ENCODE data around the gene KIAA0930. TPM values are rescaled to one million over a fixed set of nuclear protein-coding genes. Genes with fewer than 3 reads are reported as not detected.

Gene KIAA0930
- total RNA-seq, 1 experiment from 2014 or later: 85.1 TPM

GRCh38 chr22:45212306-45212709 lies 28.4 kb downstream of the KIAA0930 start:
- peaks cover 19% of the 10 kb centered on the region for H3K36me3 ChIP-seq
- H3K27me3 ChIP-seq: no peaks in the 10 kb centered on the region
- H3K9me3 ChIP-seq: no peaks in the 10 kb centered on the region
- DNase-seq: peak; percentile 98
- peak overlapping the region; percentile 49 for H3K4me3 ChIP-seq

DNA sequence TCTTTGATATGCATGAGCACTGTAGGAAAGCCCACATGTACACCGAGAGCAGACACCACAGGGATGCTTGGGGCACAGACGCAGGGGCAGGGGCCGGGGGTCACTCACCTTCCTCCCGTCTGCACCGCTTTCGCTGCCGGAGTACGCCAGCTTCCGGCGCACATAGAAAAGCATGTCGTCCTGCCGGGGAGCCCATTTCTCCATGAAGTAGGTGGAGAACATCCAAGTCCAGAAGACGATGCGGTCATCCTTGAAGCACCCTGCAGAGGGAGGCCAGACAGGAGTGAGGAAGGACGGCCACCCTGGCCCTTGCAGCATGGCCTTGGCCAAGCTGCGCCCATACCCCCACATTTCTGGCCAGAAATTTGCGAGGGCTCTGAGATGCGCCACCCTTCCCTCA lies 28.8 kb downstream of the KIAA0930 start:
- Histone ChIP-seq H3K9me3 (no peaks in the 10 kb centered on the region), H3K36me3 (peaks cover 19% of the 10 kb centered on the region), H3K4me3 (peak overlapping the region; percentile 49), H3K27me3 (no peaks in the 10 kb centered on the region)
- no peak for DNase-seq

DNA sequence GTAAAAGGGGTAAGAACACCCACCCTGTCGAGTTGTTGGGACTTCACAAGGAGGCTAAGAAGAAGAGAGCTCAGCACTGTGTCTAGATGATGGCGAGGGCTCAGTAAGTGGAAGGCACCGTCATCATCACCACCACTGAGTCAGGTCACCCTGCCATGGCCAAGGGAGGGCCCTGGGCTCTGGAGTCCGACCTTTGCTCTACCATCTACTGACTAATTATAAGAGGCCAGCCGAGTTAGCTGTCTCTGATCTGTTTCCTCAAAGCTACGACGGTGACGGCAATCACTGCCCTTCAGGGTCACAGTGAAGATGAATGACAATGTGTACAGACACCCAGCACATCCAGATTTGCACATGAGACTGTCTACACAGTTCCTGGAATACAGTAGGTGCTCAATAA lies 29.3 kb downstream of the KIAA0930 start:
- Histone ChIP-seq H3K27me3 (no peaks in the 10 kb centered on the region), H3K9me3 (no peaks in the 10 kb centered on the region), H3K4me3 (peak overlapping the region; percentile 49), H3K36me3 (peaks cover 19% of the 10 kb centered on the region)
- DNase-seq: no peak

DNA sequence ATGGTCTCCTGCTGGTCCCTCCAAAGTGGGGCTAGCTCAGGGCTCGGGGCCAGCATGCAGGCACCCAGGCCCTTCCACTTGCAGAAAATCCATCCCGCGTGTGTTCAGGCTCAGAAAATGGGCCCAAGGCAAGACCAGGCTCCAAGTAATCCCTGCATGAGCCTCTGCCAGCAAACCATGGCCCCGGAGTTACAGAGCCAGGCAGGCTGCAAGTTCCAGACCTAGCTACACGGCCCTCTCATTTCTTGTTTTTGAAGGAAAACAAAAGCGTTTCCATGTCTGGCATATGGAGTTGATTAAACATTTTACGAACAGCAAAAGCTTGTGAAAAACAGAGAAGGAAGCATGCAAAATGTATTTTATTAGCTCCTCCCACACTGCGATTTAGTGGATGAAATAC lies 29.7 kb downstream of the KIAA0930 start:
- H3K4me3 ChIP-seq: peak overlapping the region; percentile 49
- H3K36me3 ChIP-seq: peaks cover 19% of the 10 kb centered on the region
- no peaks in the 10 kb centered on the region for H3K27me3 ChIP-seq
- no peaks in the 10 kb centered on the region for H3K9me3 ChIP-seq
- DNase-seq: no peak

- Histone ChIP-seq H3K36me3 (peaks cover 19% of the 10 kb centered on the region), H3K27me3 (no peaks in the 10 kb centered on the region), H3K4me3 (no peak overlapping the region), H3K9me3 (no peaks in the 10 kb centered on the region)
- no peak for DNase-seq
These were observed 30.1 kb downstream of the KIAA0930 start for GRCh38 chr22:45210577-45210976.

DNA sequence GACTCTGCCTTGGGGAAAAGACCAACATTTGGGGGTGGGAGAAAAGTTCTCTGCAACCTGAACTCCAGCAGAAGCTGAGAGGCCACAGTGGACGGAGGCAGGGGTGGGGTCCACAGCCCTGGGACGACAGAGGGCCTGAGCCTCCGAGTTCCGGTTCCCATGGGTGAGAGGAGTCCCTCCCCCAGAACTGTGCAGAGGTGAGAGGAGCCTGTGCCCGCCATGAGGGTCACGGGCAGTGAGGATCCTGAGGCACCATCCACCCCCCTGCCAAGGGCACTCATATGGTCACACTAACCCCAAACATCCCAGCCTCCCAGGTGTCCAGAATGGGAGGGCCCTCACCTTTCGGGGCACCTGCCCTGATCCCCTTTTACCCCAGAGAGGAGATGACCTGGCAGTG lies 30.5 kb downstream of the KIAA0930 start:
- H3K27me3 ChIP-seq: no peaks in the 10 kb centered on the region
- no peak for DNase-seq
- peaks cover 19% of the 10 kb centered on the region for H3K36me3 ChIP-seq
- no peak overlapping the region for H3K4me3 ChIP-seq
- no peaks in the 10 kb centered on the region for H3K9me3 ChIP-seq

DNA sequence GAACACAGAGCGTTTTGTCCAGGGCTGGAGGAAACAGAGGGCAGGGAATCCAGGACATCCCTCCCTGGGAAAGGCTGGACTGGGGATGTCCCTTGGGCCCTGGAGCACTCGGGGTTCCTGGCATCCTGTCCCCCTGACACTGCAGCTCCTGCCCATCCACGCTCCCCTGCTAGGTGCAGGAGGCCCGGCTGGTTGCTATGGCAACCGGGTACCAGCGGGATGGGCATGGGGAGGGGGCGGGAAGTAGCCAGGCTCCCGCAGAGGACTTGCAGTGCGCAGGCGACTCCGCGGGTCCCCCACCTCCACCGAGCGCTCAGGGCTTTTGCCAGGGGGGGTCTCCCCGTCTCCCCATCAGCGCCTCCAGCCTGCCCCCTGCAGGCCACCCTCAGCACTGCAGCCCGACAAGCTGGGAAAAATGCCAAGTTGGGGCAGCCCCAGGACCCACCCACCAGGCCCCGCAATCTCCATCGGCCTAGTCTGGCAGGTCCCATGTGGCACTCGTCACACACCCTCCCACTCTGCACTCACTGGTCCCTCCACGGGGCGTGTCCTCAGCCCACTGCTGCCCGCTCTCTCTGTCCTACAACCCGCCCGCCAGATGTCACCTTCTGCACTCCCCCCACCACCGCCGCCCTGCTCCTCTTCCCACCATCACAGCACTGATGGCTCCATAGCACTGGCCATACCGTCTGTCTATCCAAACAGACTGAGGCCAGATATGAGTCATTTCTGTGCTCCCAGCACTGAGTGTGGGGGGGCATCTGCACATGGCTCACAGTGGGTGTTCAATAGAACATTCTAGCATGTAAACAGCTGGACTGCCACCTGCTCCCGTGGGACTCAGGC lies 31.5 kb downstream of the KIAA0930 start:
- no peaks in the 10 kb centered on the region for H3K27me3 ChIP-seq
- DNase-seq: peak; percentile 63
- H3K4me3 ChIP-seq: no peak overlapping the region
- H3K9me3 ChIP-seq: no peaks in the 10 kb centered on the region
- peaks cover 19% of the 10 kb centered on the region for H3K36me3 ChIP-seq

GRCh38 chr22:45208696-45208992 lies 32.0 kb downstream of the KIAA0930 start:
- peaks cover 19% of the 10 kb centered on the region for H3K36me3 ChIP-seq
- no peak for DNase-seq
- H3K27me3 ChIP-seq: no peaks in the 10 kb centered on the region

GRCh38 chr22:45207981-45208664 lies 32.6 kb downstream of the KIAA0930 start:
- no peak overlapping the region for H3K4me3 ChIP-seq
- no peaks in the 10 kb centered on the region for H3K9me3 ChIP-seq
- H3K27me3 ChIP-seq: no peaks in the 10 kb centered on the region
- peaks cover 20% of the 10 kb centered on the region for H3K36me3 ChIP-seq
- DNase-seq: no peak

More at GRCh38 chr22:45208696-45208992, 32.0 kb downstream of the KIAA0930 start:
- Histone ChIP-seq H3K9me3 (no peaks in the 10 kb centered on the region), H3K4me3 (no peak overlapping the region)

GRCh38 chr22:45207533-45207932 lies 33.2 kb downstream of the KIAA0930 start:
- no peak for DNase-seq
- Histone ChIP-seq H3K27me3 (no peaks in the 10 kb centered on the region), H3K4me3 (no peak overlapping the region), H3K9me3 (no peaks in the 10 kb centered on the region), H3K36me3 (peaks cover 26% of the 10 kb centered on the region)

DNA sequence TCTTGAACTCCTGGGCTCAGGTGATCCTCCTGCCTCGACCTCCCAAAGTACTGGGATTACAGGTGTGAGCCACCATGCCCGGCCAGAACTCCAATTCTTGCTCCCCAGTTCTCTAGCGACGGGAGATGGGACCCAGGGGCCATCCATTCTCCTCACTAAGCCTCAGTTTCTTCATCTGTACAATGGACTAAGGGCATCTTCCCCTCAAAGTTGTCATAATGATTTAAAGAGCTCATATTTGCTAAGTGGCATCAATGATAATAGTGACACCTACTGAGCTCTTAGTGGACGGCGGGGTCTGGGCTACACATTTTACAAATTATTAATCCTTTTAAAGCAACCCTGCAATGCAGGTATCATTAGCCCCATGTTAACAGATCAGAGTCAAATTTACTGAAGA lies 34.5 kb downstream of the KIAA0930 start:
- no peaks in the 10 kb centered on the region for H3K27me3 ChIP-seq
- H3K9me3 ChIP-seq: no peaks in the 10 kb centered on the region
- H3K36me3 ChIP-seq: peaks cover 33% of the 10 kb centered on the region
- no peak overlapping the region for H3K4me3 ChIP-seq
- no peak for DNase-seq

DNA sequence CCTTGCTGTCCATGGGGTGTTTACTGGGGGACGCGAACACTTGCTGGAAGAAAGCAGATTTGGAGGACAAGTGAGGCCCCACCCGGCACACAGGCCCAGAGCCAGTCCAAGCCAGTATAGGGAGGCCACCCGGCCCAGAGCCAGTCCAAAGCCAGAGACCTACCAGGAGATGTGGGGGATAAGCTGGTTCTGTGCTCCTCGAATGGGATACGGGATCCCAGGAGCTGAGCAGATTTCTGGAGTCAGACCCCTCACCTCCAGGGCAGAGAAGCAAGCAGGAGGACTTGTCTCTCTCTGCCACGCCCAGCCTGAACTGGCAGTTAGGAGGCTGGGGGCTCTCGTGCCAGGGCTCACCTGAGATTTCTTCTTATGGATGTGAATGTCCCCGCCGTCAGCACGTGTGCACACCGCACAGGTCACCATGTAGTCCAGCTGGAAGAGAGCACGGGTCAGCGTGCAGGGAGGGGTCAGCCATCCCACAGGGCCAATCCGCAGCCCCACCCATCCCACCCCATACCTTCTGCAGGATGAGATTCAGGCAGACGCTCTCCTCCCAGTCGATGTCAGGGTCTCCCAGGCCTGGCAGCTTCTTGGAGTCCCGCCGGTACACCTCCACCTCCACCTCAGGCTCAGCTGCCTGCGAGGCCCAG lies 35.3 kb downstream of the KIAA0930 start:
- no peak for DNase-seq
- no peaks in the 10 kb centered on the region for H3K9me3 ChIP-seq
- H3K36me3 ChIP-seq: peaks cover 31% of the 10 kb centered on the region
- no peak overlapping the region for H3K4me3 ChIP-seq
- H3K27me3 ChIP-seq: no peaks in the 10 kb centered on the region

DNA sequence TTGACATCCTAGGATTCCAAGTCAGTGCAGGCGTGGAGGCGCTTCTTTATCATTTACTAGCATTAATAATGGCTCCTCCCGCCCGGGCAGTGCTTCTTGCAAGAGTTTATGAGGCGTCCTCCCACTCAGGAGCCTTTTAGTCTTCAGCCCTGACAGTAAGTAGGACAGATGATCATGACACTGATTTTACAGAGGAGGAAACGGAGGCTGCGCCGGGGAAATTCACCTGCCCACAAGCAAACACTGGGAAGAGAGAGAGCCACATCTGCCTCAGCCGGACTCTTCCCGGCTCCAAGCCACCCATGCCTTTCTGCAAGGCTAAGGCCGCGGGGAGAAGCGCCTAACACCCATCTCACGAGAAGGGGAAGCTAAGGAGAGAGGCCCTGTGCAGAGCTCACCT lies 35.9 kb downstream of the KIAA0930 start:
- Histone ChIP-seq H3K9me3 (no peaks in the 10 kb centered on the region), H3K4me3 (no peak overlapping the region), H3K36me3 (peaks cover 28% of the 10 kb centered on the region), H3K27me3 (no peaks in the 10 kb centered on the region)
- DNase-seq: no peak

GRCh38 chr22:45204241-45204640 lies 36.5 kb downstream of the KIAA0930 start:
- DNase-seq: no peak
- peaks cover 31% of the 10 kb centered on the region for H3K36me3 ChIP-seq

DNA sequence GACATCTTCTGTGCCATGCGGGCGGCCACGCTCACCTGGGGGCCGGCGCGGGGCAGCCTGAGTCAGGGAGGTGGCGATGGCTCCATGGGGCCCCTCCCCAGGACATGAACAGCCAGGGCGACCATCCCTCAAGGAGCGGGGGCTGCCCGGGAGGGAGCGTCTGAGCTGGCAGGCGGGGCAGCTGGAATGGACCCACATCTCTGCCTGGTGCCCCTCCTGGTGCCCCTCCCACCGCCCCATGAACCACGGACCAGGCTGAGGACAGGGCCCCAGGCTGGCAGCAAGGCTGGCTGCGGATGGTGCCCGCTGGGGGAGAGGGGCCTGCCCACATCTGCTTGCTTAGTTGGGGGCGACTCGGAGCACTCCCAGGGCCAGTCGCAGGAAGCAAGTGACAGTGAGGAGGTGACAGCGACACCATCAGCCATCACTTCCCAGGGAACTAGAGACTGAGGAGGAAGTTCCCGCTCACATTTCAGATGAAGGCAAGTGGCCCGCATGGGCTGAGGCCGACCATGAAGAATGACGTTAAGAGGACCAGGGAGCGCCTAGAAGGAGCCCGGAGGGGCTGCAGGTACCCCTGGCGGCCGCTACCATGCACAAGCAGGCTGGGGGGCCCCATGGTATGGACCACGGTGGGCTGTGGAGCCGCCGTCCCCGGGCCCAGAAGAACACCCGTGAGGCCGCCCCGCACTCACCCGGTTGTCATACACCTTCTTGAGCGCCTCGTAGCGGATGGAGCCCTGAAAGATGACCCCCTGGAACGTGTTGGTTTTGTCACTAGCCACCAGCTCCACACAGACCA lies 37.3 kb downstream of the KIAA0930 start:
- no peak for DNase-seq
- no peak overlapping the region for H3K4me3 ChIP-seq
- H3K9me3 ChIP-seq: no peaks in the 10 kb centered on the region
- peaks cover 25% of the 10 kb centered on the region for H3K36me3 ChIP-seq
- no peaks in the 10 kb centered on the region for H3K27me3 ChIP-seq

More at GRCh38 chr22:45204241-45204640, 36.5 kb downstream of the KIAA0930 start:
- H3K9me3 ChIP-seq: no peaks in the 10 kb centered on the region
- no peaks in the 10 kb centered on the region for H3K27me3 ChIP-seq
- H3K4me3 ChIP-seq: no peak overlapping the region

DNA sequence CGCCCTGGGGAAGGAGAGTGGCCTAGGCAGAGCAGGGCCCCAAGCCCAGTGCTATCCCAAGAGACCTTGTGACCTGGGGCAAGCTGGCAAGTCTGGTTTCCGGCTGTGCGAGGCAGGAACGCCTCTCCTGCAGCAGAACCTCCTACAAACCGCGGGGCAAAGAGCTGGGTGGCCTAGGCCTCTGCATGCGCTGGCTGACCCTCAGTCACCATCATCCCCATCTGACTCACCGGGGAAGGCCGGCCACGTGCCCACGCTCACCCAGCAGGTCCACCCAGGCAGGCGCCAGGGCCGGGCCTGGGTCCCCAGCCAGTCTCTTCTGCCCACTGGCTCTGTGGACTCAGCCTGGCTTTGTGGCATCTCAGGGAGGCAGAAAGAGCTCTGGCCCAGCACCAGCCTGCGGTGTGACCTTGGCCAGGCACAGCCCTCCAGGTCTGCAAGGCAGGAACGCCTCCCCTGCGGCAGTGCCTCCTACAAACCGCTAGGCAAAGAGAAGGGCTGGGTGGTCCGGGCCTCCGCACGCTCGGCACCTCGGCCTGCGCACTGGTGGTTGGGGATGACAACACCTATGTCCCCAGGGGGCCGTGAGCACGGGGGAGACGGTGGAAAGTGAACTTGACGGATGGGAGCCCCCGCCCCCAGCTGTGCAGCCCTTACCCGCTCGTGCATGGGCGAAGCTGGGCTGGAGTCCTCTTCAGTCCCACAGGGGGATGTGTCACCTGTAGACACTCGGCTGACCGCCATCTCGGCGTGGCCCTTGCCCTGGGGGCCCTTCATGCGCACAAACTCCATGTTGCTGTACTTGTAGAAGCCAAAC lies 38.2 kb downstream of the KIAA0930 start:
- H3K9me3 ChIP-seq: no peaks in the 10 kb centered on the region
- H3K27me3 ChIP-seq: no peaks in the 10 kb centered on the region
- peak; percentile 47 for DNase-seq
- H3K36me3 ChIP-seq: peaks cover 25% of the 10 kb centered on the region
- H3K4me3 ChIP-seq: no peak overlapping the region

Measured in MG63 (cell line).